PFSK-1 (cell line): ENCODE measurements around the gene UMOD.

ENCODE experiments used
- POLR2AphosphoS5 ChIP-seq: IDR thresholded peaks from 2 replicates; pipeline ENCODE4 v1.6.1; 2012; ENCODE audit warnings: low read depth, mild to moderate bottlenecking, control low read depth, low read length, moderate library complexity
- REST ChIP-seq, 2 experiments: IDR thresholded peaks; 2 replicates each; pipeline versions ENCODE4 v1.6.1 to v1.8.0; 2011 to 2012; ENCODE audit warnings: low read depth in 2 of 2, low read length in 2 of 2, control low read depth in 1 of 2, inconsistent platforms in 1 of 2, mild to moderate bottlenecking in 1 of 2, moderate library complexity in 1 of 2; ENCODE audit not compliant: insufficient read depth in 1 of 2
- SIN3A ChIP-seq: IDR thresholded peaks from 2 replicates; pipeline ENCODE4 v1.6.1; 2012; ENCODE audit warnings: mild to moderate bottlenecking, low read length, moderate library complexity, borderline replicate concordance; ENCODE audit not compliant: insufficient read depth
- TAF1 ChIP-seq: IDR thresholded peaks from 2 replicates; pipeline ENCODE4 v1.6.1; 2012; ENCODE audit warnings: low read length, control low read depth, borderline replicate concordance; ENCODE audit not compliant: insufficient read depth

GRCh38 chr16:20397468-20398074 is 45.1 kb upstream of the UMOD start:
- TF ChIP-seq REST (IDR thresholded peaks at IDR 0.05; ENCODE audit: insufficient read depth in 1 of 2, low read depth in 2 of 2, low read length in 2 of 2) (no peak), POLR2AphosphoS5 (no peak), TAF1 (no peak), SIN3A (no peak)
